Measurements from ENCODE around the gene RBPJL.

RBPJL gene

DNA sequence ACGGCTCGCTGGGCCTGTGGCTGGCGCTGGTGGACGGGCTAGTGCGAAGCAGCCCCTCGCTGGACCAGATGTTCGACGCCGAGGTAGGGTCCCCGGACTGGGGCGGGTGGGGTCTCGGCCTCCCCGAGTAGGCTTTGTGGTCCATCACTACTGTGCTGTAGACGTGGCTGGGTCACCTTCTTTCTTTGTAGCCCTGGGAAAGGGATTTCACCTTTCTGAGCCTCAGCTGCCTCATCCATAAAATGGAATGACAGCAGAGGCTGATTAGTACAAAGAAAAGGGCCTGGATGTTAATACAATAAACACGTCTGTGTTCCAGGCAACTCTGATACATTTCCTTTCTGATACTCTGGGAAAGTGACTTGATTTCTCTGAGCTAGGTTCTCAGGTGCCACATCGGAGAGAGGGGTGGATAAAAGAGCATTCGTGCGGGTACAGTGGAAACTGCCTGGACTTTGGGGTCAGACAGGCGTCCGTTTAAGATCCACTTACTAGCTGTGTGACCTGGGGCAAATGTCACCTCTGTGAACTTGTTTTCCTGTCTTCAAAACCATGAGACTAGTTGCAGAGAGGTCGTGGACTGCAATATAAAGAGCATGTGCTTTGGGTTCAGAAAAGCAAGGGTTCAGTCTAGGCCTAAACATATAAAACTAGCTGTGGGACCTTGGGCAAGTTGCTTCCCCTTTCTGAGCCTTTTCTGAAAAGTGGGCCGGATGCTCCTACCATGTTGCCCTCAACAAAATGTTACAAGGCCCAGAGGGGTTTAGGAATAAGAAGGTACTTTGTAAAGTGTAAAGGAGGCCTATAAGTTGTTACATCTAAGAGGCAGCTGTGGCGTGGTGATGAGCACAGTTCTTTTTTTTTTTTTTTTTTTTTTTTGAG, 57.2 kb downstream of the RBPJL start:
- DNase-seq = peak in 1 of 2 experiments; percentile 49

GRCh38 chr20:45365444-45365970, 58.9 kb downstream of the RBPJL start:
- no peak for DNase-seq

DNA sequence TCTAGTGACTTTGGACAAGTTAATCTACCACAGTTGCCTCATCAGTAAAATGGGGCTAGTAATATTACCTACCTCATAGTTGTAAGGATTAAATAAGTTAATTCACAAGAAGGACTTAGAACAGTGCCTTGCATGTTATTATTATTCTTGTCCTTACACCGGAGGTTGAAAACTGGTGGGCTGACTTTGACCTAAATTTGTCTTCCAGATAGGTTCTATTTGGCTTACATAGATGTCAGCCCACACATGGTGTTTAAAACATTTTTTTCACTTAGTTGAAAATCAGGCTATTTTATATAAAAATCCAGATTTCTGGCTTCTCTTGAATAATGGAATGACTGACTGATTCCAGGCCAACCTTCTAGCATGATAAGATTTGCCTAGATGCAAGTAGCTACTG, 59.6 kb downstream of the RBPJL start:
- DNase-seq = no peak

DNA sequence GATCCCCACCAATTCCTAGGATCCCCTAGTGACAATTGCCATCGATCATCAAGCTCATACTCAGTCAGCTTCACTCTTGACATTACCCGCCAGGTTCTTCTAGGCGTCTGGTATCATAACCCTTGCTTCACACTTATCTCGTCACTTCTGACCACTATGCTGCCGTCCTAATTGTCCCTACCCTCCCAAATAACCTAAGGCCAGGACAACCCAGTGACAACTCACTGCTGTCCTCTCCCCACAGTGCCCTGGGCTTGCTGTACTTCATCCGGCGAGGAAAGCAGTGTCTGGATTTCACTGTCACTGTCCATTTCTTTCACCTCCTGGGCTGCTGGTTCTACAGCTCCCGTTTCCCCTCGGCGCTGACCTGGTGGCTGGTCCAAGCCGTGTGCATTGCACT, 60.0 kb downstream of the RBPJL start:
- no peak for DNase-seq

DNA sequence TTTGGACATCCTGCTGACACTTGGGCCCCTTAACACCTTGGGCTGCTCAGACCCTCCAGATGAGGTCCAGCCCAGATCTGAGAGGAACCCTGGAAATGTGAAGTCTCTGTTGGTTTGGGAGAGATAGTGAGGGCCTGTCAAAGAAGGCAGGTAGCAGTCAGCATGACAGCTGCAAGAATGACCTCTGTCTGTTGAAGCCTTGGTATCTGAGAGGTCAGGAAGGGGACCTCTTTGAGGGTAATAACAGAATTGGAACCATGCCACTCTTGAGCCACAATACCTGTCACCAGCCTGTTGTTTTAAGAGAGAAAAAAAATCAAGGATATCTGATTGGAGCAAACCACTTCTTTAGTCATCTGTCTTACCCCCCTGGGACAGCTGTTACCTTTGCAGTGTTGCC, 60.5 kb downstream of the RBPJL start:
- DNase-seq = no peak
